ENCODE results near the gene ASTN2. TPM values are rescaled to one million over a fixed set of nuclear protein-coding genes. Genes with fewer than 3 reads are reported as not detected.

The ASTN2 gene
- total RNA-seq, 1 donor from 2014 or later, result 7.9 TPM

DNA sequence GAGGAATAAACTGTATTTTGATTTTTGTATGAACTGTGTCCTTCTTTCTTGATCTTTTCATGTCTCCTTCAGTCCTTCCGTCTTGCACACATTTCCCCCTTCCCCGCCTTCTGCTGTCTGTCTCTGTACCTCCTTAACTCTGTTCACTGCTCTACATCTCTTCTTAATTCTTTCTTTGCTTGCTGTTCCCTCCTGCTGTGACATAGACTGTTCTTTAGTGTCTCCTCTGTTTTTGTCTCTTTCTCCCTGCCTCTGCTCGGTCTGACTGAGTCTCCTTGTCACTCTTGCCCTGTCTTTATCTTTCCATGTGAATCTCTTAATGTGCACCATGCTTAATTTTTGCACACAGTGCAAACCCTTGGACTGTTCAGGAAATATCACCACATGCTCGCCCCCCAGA lies 614.8 kb downstream of the ASTN2 start:
- no peak for DNase-seq

DNA sequence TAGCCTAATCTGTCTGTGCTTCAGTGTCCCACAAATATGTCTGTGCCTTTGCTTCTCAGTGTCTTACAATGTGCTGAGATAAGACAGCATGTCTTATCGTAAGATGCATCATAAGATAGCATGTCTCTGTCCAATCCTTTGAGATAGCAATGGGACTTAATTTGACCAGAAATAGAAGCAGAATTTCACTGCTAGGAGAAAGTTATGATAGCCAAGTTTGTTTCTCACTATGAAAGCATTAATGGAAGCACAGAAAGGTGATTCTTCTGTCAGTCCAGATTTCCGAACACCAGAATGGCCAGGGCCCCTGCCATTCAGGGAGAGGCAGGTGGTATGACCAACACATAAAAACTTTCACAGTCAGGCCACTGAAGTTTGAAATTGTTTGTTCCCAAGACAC lies 616.3 kb downstream of the ASTN2 start:
- no peak for DNase-seq

DNA sequence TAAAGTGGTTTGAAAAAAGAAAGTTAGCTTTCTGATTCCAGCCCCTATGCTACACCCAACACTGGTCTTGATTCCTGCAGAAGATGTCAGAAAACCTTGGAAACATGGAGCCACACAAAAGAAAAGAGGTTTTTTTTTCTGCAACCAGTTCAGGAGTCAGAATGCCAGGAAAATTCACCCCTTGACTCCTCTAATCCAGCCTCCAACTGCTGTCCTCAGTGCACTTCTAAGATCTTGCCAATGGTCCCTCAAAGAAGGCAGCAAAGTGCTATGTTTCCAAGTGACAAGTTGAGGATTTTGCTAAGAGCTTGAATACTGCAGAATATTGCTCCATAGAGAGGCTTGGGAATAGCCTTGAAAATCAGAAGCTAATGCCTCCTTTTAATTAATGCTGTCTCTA lies 617.6 kb downstream of the ASTN2 start:
- no peak for DNase-seq

DNA sequence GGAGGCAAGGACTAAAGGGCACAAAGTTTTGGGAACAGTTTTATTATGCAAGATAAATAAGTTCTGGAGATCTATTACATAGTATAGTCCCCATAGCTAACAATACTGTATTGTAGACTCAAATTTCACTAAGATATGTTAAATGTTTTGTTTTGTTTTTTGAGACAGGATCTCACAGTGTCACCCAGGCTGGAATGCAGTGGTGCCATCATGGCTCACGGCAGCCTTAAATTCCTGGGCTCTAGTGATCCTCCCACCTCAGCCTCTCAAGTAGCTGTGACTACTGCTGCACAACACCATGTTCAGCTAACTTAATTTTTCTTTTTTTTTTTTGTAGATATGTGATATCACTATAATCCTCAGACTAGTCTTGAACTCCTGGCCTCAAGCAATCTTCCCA lies 618.2 kb downstream of the ASTN2 start:
- DNase-seq, result no peak

DNA sequence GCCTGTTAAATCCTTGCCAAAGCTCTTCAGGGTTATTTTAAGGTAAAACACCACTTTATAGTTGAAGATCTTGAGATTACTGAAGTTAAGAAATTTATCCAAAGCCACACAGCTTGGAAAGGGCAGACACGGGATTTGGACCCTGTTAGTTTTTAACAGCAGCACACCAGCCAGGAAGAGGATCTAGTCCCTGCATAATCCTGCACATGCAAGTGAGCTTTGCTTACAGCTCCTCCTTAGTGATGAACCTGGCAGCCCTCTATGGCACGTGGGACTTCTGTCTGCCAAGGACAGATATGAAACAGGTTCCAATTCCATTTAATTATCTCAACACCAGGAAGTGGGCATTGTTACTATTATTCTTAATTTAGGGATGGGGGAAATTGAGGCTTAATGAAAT lies 619.0 kb downstream of the ASTN2 start:
- no peak for DNase-seq

DNA sequence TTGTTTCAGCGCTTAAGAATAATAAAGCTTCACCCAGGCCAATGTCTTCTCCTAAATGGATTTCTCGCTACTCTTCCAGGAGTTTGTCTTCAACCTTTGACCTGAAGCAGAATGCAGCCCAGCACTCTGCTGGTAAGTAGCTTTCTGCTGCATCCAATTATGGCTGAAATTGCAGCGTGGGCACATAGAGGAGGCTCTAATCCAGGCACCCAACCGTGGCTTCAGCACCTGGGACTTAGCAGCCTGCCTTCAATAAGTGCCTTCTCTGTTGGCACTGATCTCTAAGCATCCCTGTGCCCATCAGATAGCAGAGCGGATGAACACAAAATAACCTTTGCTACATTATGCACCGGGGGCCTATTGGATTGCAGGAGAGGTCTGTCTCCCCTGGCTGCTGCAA lies 622.6 kb downstream of the ASTN2 start:
- no peak for DNase-seq

DNA sequence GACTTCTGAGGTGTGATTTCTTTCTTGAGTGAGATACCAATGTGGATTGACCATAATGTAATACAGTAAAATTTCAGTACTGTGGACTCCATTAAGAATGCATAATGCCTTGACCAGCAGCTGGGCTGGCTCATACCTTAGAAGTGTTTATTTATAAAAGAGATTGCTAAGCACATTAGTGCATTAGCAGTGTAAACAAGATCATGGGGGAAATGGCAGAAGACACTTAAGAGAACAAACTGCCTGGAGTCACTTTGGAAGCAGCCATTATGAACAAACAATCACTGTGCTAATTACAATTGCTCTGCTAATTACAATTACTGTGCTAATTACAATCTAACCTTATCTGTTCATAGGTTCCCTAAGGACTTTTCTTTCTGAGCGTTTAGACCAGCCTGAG lies 623.5 kb downstream of the ASTN2 start:
- no peak for DNase-seq

GRCh38 chr9:116789081-116789480 lies 625.8 kb downstream of the ASTN2 start:
- no peak for DNase-seq

- no peak for DNase-seq
Measured at GRCh38 chr9:116786737-116787136, 628.1 kb downstream of the ASTN2 start.

- DNase-seq, result no peak
Measured at GRCh38 chr9:116777116-116777515, 637.7 kb downstream of the ASTN2 start.

- no peak for DNase-seq
Measured at GRCh38 chr9:116774421-116775180, 640.3 kb downstream of the ASTN2 start.

DNA sequence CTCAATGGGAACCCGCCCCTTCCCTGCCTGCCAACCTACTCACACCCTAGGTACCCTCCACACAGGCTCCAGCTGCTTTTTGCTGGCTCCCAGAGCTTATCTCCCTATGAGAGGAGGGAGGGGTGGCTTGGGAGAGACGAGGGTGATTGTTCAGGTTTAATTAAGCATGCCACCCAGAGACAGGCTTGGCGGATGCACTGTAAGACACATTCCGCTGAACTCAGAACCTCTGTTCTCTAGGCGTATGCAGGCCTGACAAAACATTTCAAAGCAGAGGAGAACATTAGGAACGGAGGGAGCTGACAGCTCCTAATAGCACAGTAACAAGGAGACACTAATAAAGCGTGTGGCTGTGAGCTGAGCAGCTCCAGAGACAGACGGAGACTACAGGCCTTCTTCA lies 647.6 kb downstream of the ASTN2 start:
- no peak for DNase-seq

- DNase-seq, result no peak
Measured at GRCh38 chr9:116765011-116765410, 649.8 kb downstream of the ASTN2 start.

DNA sequence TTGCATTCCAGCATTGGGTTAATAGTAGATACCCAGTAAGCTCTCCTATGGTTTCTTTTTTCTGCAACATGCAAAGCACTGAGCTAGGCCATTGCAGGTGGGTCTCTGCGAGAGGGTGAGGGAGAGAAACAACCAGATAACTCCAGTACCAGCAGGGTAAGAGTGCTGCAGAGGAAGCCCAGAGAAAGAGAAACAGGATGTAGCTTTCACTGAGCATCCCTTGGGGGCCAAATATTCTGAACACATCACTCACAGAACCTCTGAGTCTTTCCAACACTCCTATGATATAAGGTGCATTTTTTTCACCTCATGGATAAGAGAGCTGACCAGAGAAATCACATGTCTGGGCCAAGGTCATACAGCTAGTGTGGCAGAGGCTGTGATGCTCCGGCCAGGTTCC lies 651.1 kb downstream of the ASTN2 start:
- no peak for DNase-seq

DNA sequence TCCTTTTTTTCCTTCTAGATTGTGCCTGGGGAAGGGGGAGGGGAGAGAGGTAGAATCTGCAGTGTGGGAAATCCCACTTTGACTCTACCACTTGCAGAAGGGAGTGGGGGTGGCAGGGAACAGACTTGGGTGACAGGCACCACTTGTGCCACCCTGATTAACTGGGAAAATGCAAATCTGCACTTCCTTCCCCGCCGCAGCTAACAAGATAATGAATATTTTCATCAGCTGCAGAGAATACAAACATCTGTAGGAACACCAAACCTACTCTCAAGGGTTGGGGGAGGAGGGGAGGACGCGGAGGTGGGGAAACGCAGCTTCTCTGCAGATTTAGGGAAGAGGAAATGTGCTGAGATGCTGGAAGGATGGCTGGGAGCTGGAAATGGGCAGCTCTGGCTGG lies 654.2 kb downstream of the ASTN2 start:
- DNase-seq, result no peak

DNA sequence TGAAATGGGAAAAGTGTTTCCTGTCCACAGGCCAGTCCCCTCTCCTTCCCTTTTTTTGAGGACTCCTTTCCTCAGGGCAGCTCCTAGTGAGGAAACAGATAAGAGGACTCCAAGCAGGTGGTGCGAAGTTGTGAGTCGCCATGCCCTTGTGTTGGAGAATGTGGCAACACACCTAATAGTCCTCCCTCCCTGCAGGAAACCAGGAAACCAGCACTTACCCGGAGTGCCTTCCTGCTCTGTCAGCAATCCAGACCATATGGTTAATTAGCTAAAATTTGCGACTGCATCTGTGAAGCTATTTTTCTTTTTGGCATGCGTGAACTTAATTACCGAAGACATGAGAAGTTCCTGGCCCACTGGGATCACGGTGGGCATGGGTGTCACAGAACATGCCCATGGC lies 657.8 kb downstream of the ASTN2 start:
- no peak for DNase-seq

GRCh38 chr9:116753389-116753788 lies 661.5 kb downstream of the ASTN2 start:
- DNase-seq, result no peak

GRCh38 chr9:116750510-116750909 lies 664.3 kb downstream of the ASTN2 start:
- no peak for DNase-seq

DNA sequence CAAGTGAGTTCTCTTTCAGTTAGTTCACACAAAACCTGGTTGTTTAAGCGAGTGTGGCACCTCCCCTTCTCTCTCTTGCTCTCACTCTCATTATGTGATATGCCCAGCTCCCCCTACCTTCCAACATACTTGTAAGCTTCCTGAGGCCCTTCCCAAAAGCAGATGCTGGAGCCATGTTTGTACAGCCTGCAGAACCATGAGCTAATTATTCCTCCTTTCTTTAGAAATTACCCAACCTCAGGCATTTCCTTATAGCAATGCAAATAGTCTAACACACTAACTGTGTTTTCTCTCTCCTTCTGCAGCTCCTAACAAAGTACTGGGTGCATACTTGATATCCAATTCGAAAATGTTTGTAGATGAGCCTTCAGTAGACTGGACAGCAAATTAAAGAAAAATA lies 665.1 kb downstream of the ASTN2 start:
- DNase-seq, result no peak

- DNase-seq, result no peak
Measured at GRCh38 chr9:116749176-116749575, 665.7 kb downstream of the ASTN2 start.

- DNase-seq, result no peak
Measured at GRCh38 chr9:116741742-116742141, 673.1 kb downstream of the ASTN2 start.

DNA sequence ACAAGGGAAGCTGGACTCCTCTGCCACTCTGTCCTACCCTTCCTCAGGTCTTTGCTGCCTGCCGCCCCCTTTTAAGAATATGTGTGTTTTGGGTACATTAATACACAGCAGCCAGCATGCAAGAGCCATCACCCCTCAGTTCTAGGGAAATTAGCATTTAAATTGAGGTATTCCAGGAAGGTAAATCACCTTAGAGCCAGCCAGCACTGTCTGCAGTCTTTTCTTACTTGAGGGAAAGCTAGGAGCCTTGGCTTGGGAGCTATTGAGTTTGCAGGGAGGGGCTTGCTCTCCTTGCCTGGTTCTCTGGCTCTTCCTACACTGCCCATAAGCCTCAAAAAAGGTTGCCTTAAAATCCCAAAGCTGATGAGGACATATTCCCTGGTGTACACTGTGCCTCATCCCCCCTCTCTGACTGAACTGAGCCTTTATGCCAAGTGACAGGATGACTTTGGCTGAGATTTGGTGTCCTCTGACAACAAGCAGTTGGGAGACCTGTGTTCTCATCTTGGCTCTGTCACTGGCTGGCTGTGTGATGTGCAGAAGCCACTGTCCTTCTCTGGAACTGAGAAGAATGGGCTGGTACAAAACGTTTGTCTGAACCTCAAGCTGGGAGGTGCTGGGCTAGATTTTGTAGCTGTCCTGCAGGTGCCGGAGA lies 673.6 kb downstream of the ASTN2 start:
- DNase-seq, result no peak

DNA sequence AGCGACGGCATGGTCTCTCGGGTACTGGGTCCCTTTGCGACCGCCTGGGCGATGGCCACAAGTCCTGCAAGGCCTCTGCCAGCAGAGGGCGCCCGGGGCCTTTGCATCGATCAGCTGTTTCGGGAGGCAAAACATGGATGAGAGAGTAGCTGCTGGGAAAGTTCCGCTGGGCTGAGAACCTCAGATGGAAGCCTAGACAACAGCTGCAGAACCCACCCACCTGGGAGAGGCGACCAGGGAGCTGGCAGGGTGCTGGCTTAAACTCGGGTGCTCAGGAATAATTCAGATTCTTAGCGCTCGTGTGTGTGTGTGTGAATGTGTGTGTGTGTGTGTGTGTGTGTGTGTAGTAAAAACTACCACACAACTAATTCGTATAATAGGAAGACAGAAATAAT lies 677.7 kb downstream of the ASTN2 start:
- DNase-seq, result peak; percentile 84

All from tongue (tissue), 2 donors.